ENCODE results near the gene TNRC6A.

The TNRC6A gene

GRCh38 chr16:24816688-24817087 is 87.2 kb downstream of the TNRC6A start:
- H2AFZ ChIP-seq (ENCODE audit: low read depth, low read length), result no peak overlapping the region
- H3K4me3 ChIP-seq (ENCODE audit: low read length), result no peak overlapping the region

DNA sequence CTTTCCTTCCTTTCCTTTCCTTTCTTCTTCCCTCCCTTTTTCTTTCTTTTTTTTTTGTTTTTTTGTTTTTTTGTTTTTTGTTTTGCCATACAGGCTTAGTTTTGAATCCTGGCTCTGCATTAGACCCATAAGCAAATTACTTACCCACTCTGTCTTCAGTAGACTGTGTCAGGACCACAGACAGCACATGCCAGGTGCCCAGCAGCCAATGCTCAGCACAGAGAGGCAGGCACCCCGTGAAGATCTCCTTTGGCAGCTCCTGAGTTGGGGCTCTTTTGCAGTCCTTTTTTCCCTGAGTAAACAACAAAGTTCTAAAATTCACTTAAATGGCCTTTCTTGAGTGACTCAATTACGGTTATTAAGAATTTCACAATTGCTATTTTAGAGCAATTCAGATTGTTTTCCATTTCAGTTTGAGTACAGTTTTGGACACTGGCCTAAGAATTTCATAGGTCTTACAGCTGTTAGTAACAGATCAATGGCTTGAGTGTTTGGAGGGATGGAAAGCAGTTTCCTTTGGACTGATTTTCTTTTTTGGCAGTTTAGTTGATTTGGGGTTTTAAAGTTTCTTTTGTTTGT is 90.1 kb downstream of the TNRC6A start:
- H3K36me3 ChIP-seq (ENCODE audit: insufficient read depth, low read length), result peaks cover 92% of the 10 kb centered on the region

More at GRCh38 chr16:24816688-24817087, 87.2 kb downstream of the TNRC6A start:
- H3K4me1 ChIP-seq (ENCODE audit: insufficient read depth, low read length), result no peaks in the 10 kb centered on the region
- H3K36me3 ChIP-seq (ENCODE audit: insufficient read depth, low read length), result peaks cover 90% of the 10 kb centered on the region
- no peaks in the 10 kb centered on the region for H3K27me3 ChIP-seq (ENCODE audit: insufficient read depth, low read length)
- H3K9me3 ChIP-seq (ENCODE audit: low read length), result no peaks in the 10 kb centered on the region

GRCh38 chr16:24820522-24820921 is 91.1 kb downstream of the TNRC6A start:
- Histone ChIP-seq H2AFZ (ENCODE audit: low read depth, low read length) (no peak overlapping the region), H3K9me3 (ENCODE audit: low read length) (no peaks in the 10 kb centered on the region), H3K27me3 (ENCODE audit: insufficient read depth, low read length) (no peaks in the 10 kb centered on the region), H3K36me3 (ENCODE audit: insufficient read depth, low read length) (peaks cover 89% of the 10 kb centered on the region), H3K4me1 (ENCODE audit: insufficient read depth, low read length) (no peaks in the 10 kb centered on the region), H3K4me3 (ENCODE audit: low read length) (no peak overlapping the region)

More for the DNA sequence above, 90.1 kb downstream of the TNRC6A start:
- Histone ChIP-seq H3K4me3 (ENCODE audit: low read length) (no peak overlapping the region), H3K27me3 (ENCODE audit: insufficient read depth, low read length) (no peaks in the 10 kb centered on the region), H3K4me1 (ENCODE audit: insufficient read depth, low read length) (no peaks in the 10 kb centered on the region), H2AFZ (ENCODE audit: low read depth, low read length) (no peak overlapping the region), H3K9me3 (ENCODE audit: low read length) (no peaks in the 10 kb centered on the region)

- Histone ChIP-seq H3K4me1 (ENCODE audit: insufficient read depth, low read length) (no peaks in the 10 kb centered on the region), H3K36me3 (ENCODE audit: insufficient read depth, low read length) (peaks cover 88% of the 10 kb centered on the region), H2AFZ (ENCODE audit: low read depth, low read length) (no peak overlapping the region), H3K27me3 (ENCODE audit: insufficient read depth, low read length) (no peaks in the 10 kb centered on the region), H3K4me3 (ENCODE audit: low read length) (no peak overlapping the region), H3K9me3 (ENCODE audit: low read length) (no peaks in the 10 kb centered on the region)
These were observed 91.7 kb downstream of the TNRC6A start for GRCh38 chr16:24821129-24821528.

- Histone ChIP-seq H3K27me3 (ENCODE audit: insufficient read depth, low read length) (no peaks in the 10 kb centered on the region), H3K4me3 (ENCODE audit: low read length) (no peak overlapping the region), H3K36me3 (ENCODE audit: insufficient read depth, low read length) (peaks cover 89% of the 10 kb centered on the region), H3K9me3 (ENCODE audit: low read length) (no peaks in the 10 kb centered on the region), H3K4me1 (ENCODE audit: insufficient read depth, low read length) (no peaks in the 10 kb centered on the region), H2AFZ (ENCODE audit: low read depth, low read length) (no peak overlapping the region)
These were observed 93.1 kb downstream of the TNRC6A start for GRCh38 chr16:24822542-24822941.

DNA sequence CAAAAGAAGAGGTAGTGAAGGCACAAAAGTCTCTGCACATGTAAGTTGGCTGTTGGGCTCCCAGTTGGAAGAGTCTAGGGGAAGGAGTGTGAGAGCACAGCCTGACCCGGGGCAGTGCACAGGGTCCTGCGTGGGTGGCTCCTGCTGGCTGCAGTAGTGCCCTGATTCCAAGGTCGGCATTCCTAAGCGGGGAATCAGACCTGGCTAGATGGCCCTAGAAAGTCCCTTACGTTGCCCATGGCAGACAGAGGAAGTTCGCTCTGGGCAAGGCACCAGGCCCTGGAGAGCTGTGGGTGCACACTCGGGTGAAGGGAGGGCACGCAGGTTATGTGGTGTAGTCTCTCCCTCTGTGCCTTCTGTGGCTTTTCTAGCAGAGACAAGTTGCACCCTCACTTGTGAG is 93.5 kb downstream of the TNRC6A start:
- no peak overlapping the region for H3K4me3 ChIP-seq (ENCODE audit: low read length)
- no peaks in the 10 kb centered on the region for H3K4me1 ChIP-seq (ENCODE audit: insufficient read depth, low read length)
- no peaks in the 10 kb centered on the region for H3K9me3 ChIP-seq (ENCODE audit: low read length)
- H3K36me3 ChIP-seq (ENCODE audit: insufficient read depth, low read length), result peaks cover 86% of the 10 kb centered on the region
- no peaks in the 10 kb centered on the region for H3K27me3 ChIP-seq (ENCODE audit: insufficient read depth, low read length)
- no peak overlapping the region for H2AFZ ChIP-seq (ENCODE audit: low read depth, low read length)

DNA sequence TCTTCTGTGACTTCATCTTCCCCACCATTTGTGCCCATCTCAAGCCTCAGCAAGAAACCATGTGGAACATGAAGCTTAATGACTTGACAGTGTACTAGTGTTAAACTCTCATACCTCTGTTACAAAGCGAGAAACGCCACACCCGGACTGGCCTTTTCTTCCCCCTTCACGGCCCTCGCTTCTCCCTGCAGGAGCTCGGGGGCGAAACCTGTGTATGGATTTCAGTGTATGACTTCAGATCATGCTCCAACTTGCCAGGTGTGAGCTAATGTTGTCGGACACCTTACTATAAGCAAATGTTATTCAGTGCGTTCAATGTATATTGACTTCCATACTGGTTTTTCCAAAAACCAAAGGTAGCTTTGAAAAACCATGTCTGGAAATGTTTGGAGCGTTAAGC is 96.2 kb downstream of the TNRC6A start:
- Histone ChIP-seq H3K4me3 (ENCODE audit: low read length) (no peak overlapping the region), H3K27me3 (ENCODE audit: insufficient read depth, low read length) (no peaks in the 10 kb centered on the region), H2AFZ (ENCODE audit: low read depth, low read length) (no peak overlapping the region), H3K36me3 (ENCODE audit: insufficient read depth, low read length) (peaks cover 62% of the 10 kb centered on the region), H3K9me3 (ENCODE audit: low read length) (no peaks in the 10 kb centered on the region), H3K4me1 (ENCODE audit: insufficient read depth, low read length) (no peaks in the 10 kb centered on the region)

- H3K9me3 ChIP-seq (ENCODE audit: low read length), result no peaks in the 10 kb centered on the region
These were observed 96.7 kb downstream of the TNRC6A start for GRCh38 chr16:24826096-24826690.

DNA sequence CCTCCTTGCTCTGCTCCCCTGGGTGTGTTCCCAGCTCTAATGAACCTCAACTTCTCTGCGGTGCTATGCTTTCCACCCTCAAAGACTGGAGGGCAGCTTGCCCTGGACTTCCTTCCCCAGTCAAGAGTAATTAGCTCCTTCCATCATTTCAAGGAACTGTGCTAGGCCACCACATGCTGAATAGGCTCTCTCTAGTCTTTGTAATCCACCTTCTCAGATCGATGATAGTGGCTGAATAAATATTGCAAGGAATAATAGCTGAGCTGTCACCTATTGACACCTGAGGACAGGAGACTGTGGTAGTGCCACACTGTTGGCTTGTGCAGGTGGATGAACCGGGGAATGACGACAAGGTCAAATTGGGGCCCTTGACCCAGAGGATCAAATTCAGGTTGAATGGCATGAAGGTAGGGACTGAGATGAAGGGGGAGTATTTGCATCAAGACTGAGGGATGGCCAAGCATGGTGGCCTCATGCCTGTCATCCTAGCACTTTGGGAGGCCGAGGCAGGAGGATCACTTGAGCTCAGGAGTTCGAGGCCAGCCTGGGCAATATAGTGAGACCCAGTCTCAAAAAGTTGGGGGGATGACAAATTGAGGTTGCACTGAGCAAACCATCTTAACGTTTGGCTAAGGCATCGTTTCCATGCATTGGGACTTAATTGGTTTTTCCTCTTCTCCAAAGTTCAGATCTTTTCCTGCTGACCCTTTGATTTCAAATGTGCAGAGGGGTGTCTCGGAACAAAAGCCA is 97.5 kb downstream of the TNRC6A start:
- Histone ChIP-seq H3K36me3 (ENCODE audit: insufficient read depth, low read length) (peaks cover 49% of the 10 kb centered on the region), H3K4me3 (ENCODE audit: low read length) (no peak overlapping the region), H3K27me3 (ENCODE audit: insufficient read depth, low read length) (no peaks in the 10 kb centered on the region), H2AFZ (ENCODE audit: low read depth, low read length) (no peak overlapping the region), H3K9me3 (ENCODE audit: low read length) (no peaks in the 10 kb centered on the region), H3K4me1 (ENCODE audit: insufficient read depth, low read length) (no peaks in the 10 kb centered on the region)

More at GRCh38 chr16:24826096-24826690, 96.7 kb downstream of the TNRC6A start:
- Histone ChIP-seq H3K4me3 (ENCODE audit: low read length) (no peak overlapping the region), H2AFZ (ENCODE audit: low read depth, low read length) (no peak overlapping the region), H3K4me1 (ENCODE audit: insufficient read depth, low read length) (no peaks in the 10 kb centered on the region), H3K27me3 (ENCODE audit: insufficient read depth, low read length) (no peaks in the 10 kb centered on the region), H3K36me3 (ENCODE audit: insufficient read depth, low read length) (peaks cover 57% of the 10 kb centered on the region)

GRCh38 chr16:24829153-24829552 is 99.7 kb downstream of the TNRC6A start:
- H2AFZ ChIP-seq (ENCODE audit: low read depth, low read length), result no peak overlapping the region

DNA sequence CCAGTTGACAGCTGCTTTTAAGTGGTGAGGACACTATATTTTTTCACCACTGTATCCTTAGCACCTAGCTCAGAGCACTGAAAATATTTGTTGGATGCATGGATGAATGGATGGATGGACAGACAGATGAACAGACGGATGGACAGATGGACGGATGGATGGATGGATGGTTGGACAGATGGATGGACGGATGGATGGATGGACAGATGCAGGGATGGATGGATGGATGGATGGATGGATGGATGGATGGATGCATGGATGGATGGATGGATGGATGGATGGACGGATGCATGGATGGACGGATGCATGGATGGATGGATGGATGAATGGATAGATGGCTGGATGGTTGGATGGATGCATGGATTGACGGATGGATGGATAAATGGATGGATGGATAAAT is 103.9 kb downstream of the TNRC6A start:
- Histone ChIP-seq H3K36me3 (ENCODE audit: insufficient read depth, low read length) (peaks cover 2% of the 10 kb centered on the region), H3K4me1 (ENCODE audit: insufficient read depth, low read length) (no peaks in the 10 kb centered on the region), H3K9me3 (ENCODE audit: low read length) (no peaks in the 10 kb centered on the region), H2AFZ (ENCODE audit: low read depth, low read length) (no peak overlapping the region), H3K4me3 (ENCODE audit: low read length) (no peak overlapping the region), H3K27me3 (ENCODE audit: insufficient read depth, low read length) (no peaks in the 10 kb centered on the region)

More at GRCh38 chr16:24829153-24829552, 99.7 kb downstream of the TNRC6A start:
- no peaks in the 10 kb centered on the region for H3K9me3 ChIP-seq (ENCODE audit: low read length)
- H3K4me3 ChIP-seq (ENCODE audit: low read length), result no peak overlapping the region
- H3K27me3 ChIP-seq (ENCODE audit: insufficient read depth, low read length), result no peaks in the 10 kb centered on the region
- peaks cover 31% of the 10 kb centered on the region for H3K36me3 ChIP-seq (ENCODE audit: insufficient read depth, low read length)
- H3K4me1 ChIP-seq (ENCODE audit: insufficient read depth, low read length), result no peaks in the 10 kb centered on the region

- H3K27me3 ChIP-seq (ENCODE audit: insufficient read depth, low read length), result no peaks in the 10 kb centered on the region
- H3K4me3 ChIP-seq (ENCODE audit: low read length), result no peak overlapping the region
- H3K36me3 ChIP-seq (ENCODE audit: insufficient read depth, low read length), result no peaks in the 10 kb centered on the region
- H2AFZ ChIP-seq (ENCODE audit: low read depth, low read length), result no peak overlapping the region
- H3K4me1 ChIP-seq (ENCODE audit: insufficient read depth, low read length), result no peaks in the 10 kb centered on the region
- no peaks in the 10 kb centered on the region for H3K9me3 ChIP-seq (ENCODE audit: low read length)
These were observed 105.2 kb downstream of the TNRC6A start for GRCh38 chr16:24834459-24835335.

GRCh38 chr16:24836836-24837235 is 107.4 kb downstream of the TNRC6A start:
- Histone ChIP-seq H3K9me3 (ENCODE audit: low read length) (no peaks in the 10 kb centered on the region), H3K4me3 (ENCODE audit: low read length) (no peak overlapping the region), H3K4me1 (ENCODE audit: insufficient read depth, low read length) (no peaks in the 10 kb centered on the region), H2AFZ (ENCODE audit: low read depth, low read length) (no peak overlapping the region), H3K27me3 (ENCODE audit: insufficient read depth, low read length) (no peaks in the 10 kb centered on the region), H3K36me3 (ENCODE audit: insufficient read depth, low read length) (no peaks in the 10 kb centered on the region)

Data from neuron (in vitro differentiated cells).